ENCODE data around the gene ANKRD13B. TPM values are rescaled to one million over a fixed set of nuclear protein-coding genes. Genes with fewer than 3 reads are reported as not detected.

ANKRD13B gene
- polyA plus RNA-seq, 1 donor, result 14.4 TPM

GRCh38 chr17:29568331-29569244 lies 24.3 kb upstream of the ANKRD13B start, which contains the start of gene TP53I13:
TSS of gene TP53I13 (plus strand) at chr17:29568701. CDS start at chr17:29568759, 58 bp downstream.
- no peak for DNase-seq (ENCODE audit: low read depth)

- no peak for DNase-seq (ENCODE audit: low read depth)
Measured at GRCh38 chr17:29569245-29569950, 23.5 kb upstream of the ANKRD13B start.

- DNase-seq (ENCODE audit: low read depth), result no peak
Measured at GRCh38 chr17:29570521-29570920, 22.4 kb upstream of the ANKRD13B start.

GRCh38 chr17:29571486-29571882 lies 21.4 kb upstream of the ANKRD13B start:
- no peak for DNase-seq (ENCODE audit: low read depth)

- no peak for DNase-seq (ENCODE audit: low read depth)
Measured at GRCh38 chr17:29571883-29572681, 20.9 kb upstream of the ANKRD13B start.

- DNase-seq (ENCODE audit: low read depth), result no peak
Measured at GRCh38 chr17:29572691-29573557, 20.0 kb upstream of the ANKRD13B start.

- DNase-seq (ENCODE audit: low read depth), result no peak
Measured at GRCh38 chr17:29573558-29573869, 19.4 kb upstream of the ANKRD13B start.

- no peak for DNase-seq (ENCODE audit: low read depth)
Measured at GRCh38 chr17:29573871-29574731, 18.8 kb upstream of the ANKRD13B start.

GRCh38 chr17:29574732-29575510 lies 18.0 kb upstream of the ANKRD13B start:
- DNase-seq (ENCODE audit: low read depth), result no peak

GRCh38 chr17:29575511-29576213 lies 17.3 kb upstream of the ANKRD13B start:
- no peak for DNase-seq (ENCODE audit: low read depth)

- DNase-seq (ENCODE audit: low read depth), result no peak
Measured at GRCh38 chr17:29576214-29577000, 16.5 kb upstream of the ANKRD13B start.

- no peak for DNase-seq (ENCODE audit: low read depth)
Measured at GRCh38 chr17:29577001-29577370, 15.9 kb upstream of the ANKRD13B start.

GRCh38 chr17:29577385-29578211 lies 15.3 kb upstream of the ANKRD13B start:
- DNase-seq (ENCODE audit: low read depth), result no peak

GRCh38 chr17:29578626-29579485 lies 14.1 kb upstream of the ANKRD13B start:
- no peak for DNase-seq (ENCODE audit: low read depth)

- no peak for DNase-seq (ENCODE audit: low read depth)
Measured at GRCh38 chr17:29579866-29580771, 12.8 kb upstream of the ANKRD13B start.

Measured in forelimb muscle (tissue), 1 donor.